NCI-H345 (cell line): Measurements from ENCODE around the gene SLC25A13.
"Not testable (repeated sequence)": the region's sequence is repeated elsewhere in the genome, so short reads cannot be mapped to it uniquely, and the experiment has no call there.

Experiments used
- DNase-seq: peaks from one replicate; lab custom pipeline; 2025; lab: John Stamatoyannopoulos, UW

The SLC25A13 gene, protein sequence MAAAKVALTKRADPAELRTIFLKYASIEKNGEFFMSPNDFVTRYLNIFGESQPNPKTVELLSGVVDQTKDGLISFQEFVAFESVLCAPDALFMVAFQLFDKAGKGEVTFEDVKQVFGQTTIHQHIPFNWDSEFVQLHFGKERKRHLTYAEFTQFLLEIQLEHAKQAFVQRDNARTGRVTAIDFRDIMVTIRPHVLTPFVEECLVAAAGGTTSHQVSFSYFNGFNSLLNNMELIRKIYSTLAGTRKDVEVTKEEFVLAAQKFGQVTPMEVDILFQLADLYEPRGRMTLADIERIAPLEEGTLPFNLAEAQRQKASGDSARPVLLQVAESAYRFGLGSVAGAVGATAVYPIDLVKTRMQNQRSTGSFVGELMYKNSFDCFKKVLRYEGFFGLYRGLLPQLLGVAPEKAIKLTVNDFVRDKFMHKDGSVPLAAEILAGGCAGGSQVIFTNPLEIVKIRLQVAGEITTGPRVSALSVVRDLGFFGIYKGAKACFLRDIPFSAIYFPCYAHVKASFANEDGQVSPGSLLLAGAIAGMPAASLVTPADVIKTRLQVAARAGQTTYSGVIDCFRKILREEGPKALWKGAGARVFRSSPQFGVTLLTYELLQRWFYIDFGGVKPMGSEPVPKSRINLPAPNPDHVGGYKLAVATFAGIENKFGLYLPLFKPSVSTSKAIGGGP

DNA sequence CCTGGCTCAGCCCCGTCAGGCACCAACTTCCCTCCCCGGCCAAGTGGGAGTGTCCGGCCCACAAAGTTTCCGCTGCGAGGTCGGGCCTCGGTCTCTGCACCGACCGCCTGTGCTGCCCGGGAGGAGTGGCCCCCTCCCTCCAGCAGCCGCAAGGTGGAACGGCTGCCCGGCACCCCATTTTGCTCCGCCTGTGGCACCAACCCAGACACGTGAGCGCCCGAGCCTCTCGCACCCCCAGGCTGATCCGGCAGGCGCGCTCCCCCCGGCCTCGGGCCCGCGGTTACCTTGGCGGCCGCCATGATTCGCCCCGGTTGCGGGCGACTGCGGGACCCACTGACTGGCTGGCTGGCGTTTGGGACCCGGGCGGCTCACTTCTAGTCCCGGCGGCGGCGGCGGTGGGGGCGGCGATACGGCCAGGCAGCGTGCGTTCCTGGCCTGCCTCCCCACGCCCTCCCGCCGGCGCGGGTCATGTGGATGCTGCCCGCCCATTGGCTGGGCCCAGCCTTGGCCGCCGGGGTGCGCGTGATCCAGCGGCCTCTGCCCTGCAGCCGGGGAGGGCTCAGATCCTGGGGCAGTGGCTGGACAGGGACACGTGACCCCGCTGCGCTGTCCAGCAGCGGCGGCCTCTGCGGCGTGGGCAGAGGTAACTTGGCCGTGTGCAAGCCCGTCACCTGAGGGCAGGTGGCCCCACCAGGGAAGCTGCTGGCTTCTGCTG, at the start of gene SLC25A13:
SLC25A13 (minus strand) TSS at position 441 of the 715 bp plus-strand sequence; CDS start at position 299, 142 bp downstream.
- peak; percentile 73 for DNase-seq

DNA sequence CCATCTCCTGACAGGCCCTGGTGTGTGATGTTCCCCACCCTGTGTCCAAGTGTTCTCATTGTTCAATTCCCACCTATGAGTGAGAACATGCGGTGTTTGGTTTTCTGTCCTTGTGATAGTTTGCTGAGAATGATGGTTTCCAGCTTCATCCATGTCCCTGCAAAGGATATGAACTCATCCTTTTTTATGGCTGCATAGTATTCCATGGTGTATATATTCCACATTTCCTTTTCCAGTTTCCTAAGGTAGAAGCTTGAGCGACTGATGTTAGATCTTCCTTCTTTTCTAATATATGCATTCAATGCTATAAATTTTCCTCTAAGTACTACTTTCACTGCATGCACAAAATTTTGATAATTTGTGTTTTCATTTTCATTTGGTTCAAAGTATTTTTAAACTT, 44.0 kb upstream of the SLC25A13 start:
- DNase-seq: not testable (repeated sequence)

DNA sequence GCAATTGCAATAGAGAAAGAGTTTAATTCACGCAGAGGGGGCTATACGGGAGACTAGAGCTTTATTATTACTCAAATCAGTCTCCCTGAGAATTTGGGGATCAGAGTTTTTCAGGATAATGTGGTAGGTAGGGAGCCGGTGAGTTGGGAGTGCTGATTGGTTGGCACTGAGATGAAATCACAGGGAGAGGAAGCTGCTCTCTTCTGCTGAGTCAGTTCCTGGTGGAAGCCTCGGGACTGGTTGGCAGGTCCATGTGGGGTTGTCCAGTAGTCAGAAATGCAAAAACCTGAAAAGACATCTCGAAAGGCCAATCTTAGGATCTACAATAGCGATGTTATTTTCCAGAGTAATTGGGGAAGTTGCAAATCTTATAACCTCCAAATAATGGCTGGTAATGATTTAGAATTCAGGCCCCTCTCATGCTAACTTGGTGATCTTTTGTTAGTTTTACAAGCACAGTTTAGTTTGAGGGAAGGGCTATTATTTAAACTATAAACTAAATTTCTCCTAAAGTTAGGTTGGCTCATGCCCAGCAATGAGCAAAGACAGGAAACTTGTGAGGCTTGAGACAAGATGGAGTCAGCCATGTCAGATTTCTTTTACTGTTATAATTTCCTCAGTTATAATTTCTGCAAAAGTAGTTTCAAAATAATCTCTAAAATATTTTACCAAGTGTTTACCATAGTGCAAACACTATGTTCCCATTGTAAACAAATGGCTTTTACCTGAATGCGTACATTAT, 39.4 kb upstream of the SLC25A13 start:
- no peak for DNase-seq

DNA sequence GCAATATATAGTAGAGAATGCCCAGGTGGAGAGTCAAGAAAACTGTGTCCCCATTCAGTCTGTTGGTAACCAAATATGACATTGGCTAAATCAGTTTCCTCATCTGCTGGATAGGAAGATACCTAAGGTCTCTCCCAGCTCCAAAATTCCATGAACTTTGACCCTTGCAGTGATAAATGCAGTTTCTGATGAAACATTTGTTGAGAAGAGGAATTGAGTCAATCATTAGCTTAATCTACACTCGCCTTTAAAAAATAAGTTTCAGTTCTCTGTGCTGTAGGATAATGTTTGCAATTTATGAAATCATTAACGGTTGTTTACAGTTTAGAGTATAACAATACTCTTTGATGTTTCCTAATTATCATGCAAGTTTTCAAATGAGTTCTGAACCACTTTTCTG, 38.0 kb upstream of the SLC25A13 start:
- no peak for DNase-seq

- DNase-seq: not testable (repeated sequence)
These were observed 36.5 kb upstream of the SLC25A13 start for GRCh38 chr7:96358236-96358971.

DNA sequence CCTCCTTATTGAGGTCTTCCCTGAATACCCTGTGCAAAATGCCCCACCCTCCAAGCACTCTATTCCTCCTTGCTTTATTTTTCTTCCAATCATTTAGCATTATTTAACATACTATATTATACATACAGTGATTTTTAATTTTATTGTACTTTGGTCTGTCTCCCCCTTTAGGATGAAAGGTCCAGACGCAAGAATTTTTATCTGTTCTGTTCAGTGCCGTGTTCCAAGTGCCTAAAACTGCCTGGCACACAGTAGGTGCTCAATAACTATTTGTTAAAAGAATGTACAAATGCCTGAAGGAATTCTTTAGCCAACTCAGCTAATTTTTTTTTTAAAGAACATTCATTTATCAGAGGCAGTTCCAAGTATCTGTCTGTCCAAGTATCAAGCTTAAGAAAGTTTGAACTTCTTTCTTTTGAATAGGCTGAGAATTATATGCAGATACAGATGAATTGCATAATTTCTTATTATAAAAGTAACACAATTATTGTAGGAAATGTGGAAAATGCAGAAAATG, 34.1 kb upstream of the SLC25A13 start:
- DNase-seq: no peak

DNA sequence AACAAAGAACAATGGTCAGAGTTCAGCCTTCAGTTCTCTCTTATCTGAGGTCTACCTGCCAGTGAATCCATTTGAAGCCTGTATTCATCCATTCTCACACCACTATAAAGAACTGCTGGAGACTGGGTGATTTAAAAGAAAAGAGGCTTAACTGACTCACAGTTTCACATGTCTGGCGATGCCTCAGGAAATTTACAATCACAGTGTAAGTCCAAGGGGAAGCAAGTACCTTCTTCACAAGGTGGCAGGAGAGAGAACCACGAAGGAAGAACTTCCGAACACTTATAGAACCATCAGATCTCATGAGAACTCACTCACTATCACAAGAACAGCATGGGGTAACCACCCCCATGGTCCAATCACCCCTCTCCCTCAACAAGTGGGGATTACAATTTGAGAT, 33.0 kb upstream of the SLC25A13 start:
- no peak for DNase-seq

DNA sequence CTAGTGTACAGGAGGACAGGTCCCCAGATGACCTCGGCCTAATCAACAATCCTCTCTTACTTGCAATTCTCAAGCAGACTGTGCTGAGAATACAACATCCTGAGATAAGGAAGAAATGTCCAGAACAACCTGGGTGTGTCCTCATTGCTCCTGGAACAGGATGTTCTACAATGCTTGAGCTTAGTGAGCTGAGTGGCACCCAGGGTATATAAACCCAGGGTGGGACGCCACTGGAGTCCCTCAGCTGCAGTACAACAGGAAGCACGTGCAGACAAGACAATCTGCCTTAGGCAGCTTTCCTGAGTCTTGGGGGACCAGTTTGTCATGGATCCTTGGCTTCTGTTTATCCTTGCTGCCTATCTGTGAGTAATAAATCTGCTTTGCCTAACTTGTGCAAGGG, 27.7 kb upstream of the SLC25A13 start:
- DNase-seq: no peak

- no peak for DNase-seq
These were observed 25.6 kb upstream of the SLC25A13 start for GRCh38 chr7:96347471-96347870.

- DNase-seq: no peak
These were observed 24.5 kb upstream of the SLC25A13 start for GRCh38 chr7:96346293-96346953.

DNA sequence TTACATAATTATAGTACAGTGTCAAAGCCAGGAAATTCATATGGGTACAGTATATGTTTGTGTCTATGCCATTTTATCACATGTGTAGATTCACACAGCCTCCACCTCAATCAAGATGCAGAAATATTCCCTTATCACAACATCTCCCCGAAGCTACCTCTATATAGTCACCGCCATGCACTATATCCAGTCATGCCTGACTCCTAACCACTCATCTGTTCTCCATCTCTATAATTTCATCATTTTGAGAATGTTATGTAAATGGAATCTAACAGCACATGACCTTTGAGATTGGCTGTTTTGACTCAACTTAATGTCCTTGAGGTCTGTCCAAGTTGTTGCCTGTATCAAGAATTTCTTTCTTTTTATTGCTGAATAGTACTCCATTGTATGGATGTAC, 22.3 kb upstream of the SLC25A13 start:
- DNase-seq: no peak

GRCh38 chr7:96342049-96342448, 20.2 kb upstream of the SLC25A13 start:
- no peak for DNase-seq

DNA sequence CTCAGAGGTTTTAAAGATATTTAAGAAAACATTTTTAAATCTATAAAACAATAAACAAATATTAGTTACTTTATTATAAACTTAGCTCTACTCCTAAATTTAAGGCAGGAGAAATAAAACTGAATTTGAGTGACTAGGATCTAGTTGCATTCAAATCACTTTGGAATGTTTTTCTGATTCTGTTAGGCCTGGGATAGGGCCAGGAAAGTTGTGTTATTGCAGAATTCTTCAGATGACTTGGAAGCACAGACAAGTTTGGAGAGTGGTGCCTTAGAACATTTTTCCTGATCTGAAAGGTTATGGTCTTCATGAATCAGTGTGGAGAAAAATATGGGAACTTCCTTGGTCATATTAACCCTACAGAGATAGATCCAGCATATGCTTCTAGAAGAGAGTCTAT, 15.6 kb upstream of the SLC25A13 start:
- DNase-seq: no peak

- DNase-seq: no peak
These were observed 10.4 kb upstream of the SLC25A13 start for GRCh38 chr7:96332325-96332724.

DNA sequence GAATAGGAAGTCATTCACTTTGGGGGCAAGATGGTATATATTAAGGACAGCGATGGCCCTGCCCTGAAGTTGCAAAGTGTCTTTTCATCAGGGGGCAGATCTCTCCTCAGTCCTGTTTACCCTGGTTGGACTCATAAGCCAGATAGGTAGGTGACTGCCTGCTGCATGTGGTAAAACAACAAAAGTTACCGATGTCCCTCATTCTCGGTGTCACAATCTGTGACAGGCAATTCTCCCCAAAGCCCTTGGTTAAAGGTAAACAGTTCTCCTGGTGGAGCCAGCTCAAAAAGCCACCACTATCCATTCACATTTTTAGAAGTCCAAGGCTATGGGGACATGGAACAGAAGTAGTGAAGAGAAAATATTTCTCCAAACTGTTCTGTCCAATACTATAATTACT, 9.9 kb upstream of the SLC25A13 start:
- DNase-seq: no peak

- DNase-seq: no peak
These were observed 9.3 kb upstream of the SLC25A13 start for GRCh38 chr7:96331233-96331632.

DNA sequence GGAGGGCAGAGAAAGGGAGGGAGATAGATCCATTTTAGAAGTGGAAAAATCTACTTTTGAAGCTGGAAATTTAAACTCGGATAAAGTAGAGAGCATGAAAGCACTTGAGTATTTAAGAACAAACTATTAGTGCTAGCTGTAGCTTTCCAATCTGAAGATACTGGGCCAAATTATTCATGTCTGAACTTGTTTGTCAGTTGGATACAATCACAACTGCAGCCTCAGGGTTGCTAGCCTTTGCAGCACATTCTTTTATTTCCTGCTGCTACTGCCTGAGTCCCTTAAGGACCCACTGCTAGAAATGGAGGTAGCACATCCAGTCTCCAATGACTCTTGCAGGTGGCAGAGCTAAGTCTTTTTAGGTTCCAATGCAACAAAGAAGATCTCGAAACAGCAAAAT, 8.3 kb upstream of the SLC25A13 start:
- peak; percentile 54 for DNase-seq

GRCh38 chr7:96329241-96329640, 7.3 kb upstream of the SLC25A13 start:
- peak; percentile 52 for DNase-seq

DNA sequence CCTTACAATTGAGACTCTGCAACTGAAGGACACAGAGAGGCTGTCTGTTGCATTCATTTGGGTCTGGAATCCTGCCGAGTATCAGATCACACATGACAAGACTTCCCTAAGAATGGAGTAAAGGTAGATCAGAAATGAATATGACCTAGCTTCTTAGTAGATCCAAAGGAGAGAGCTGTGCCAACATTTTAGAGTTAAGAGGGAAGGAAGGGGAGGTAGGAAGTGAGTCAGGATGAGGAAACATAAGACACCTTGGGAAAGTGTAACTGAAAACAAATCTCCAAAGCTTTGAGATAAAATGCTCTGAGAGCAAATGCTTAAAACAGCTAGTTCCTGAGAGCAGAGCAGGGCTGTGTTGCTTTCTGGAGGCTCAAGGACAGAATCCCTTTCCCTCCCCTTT, 6.1 kb upstream of the SLC25A13 start:
- DNase-seq: no peak

DNA sequence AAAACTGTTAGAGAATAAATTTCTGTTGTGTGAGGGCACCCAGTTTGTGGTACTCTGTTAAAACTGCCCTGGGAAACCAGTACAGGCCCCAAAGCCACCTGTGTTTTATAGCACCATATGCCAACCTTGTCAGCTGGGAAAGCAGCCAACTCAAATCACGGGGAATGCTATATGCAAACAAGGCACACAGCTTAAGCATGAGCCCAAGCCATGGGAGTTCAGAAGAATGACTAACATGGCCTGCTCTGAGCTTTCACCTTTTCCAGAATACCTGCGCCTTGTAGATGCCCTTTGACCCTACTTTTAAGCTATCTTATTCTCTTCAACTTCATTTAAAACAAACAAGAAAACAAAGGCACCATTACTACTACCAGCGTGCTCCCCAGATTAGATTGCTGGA, 5.5 kb upstream of the SLC25A13 start:
- peak; percentile 83 for DNase-seq

GRCh38 chr7:96326752-96327151, 4.9 kb upstream of the SLC25A13 start:
- not testable (repeated sequence) for DNase-seq
